ENCODE results near the gene KRTAP10-6. TPM values are rescaled to one million over a fixed set of nuclear protein-coding genes. Genes with fewer than 3 reads are reported as not detected.
"Not testable (repeated sequence)": the region's sequence is repeated elsewhere in the genome, so short reads cannot be mapped to it uniquely, and the experiment has no call there.

The KRTAP10-6 gene
- total RNA-seq, 1 experiment from 2014 or later, result not detected

- Histone ChIP-seq H3K4me3 (no peak overlapping the region), H3K9me3 (replicated peaks) (no peaks in the 10 kb centered on the region; the same call in 1 of the 2 replicates), H3K36me3 (no peaks in the 10 kb centered on the region), H3K4me1 (replicated peaks) (no peaks in the 10 kb centered on the region), H3K27me3 (replicated peaks) (peaks cover 8% of the 10 kb centered on the region; the same call in 1 of the 2 replicates), H3K27ac (no peak overlapping the region)
- no peak for DNase-seq (ENCODE audit: low read depth in 1 of 2, low spot score in 2 of 2)
These were observed 8.5 kb downstream of the KRTAP10-6 start for GRCh38 chr21:44583800-44584147.

- Histone ChIP-seq H3K4me1 (replicated peaks) (no peaks in the 10 kb centered on the region), H3K27me3 (replicated peaks) (peaks cover 8% of the 10 kb centered on the region; the same call in 1 of the 2 replicates), H3K27ac (no peak overlapping the region), H3K4me3 (no peak overlapping the region), H3K36me3 (no peaks in the 10 kb centered on the region), H3K9me3 (replicated peaks) (no peaks in the 10 kb centered on the region; the same call in 1 of the 2 replicates)
- DNase-seq (ENCODE audit: low read depth in 1 of 2, low spot score in 2 of 2), result no peak
These were observed 9.1 kb downstream of the KRTAP10-6 start for GRCh38 chr21:44583089-44583799.

- no peak for DNase-seq (ENCODE audit: low read depth in 1 of 2, low spot score in 2 of 2)
- Histone ChIP-seq H3K9me3 (replicated peaks) (no peaks in the 10 kb centered on the region; the same call in 1 of the 2 replicates), H3K4me1 (replicated peaks) (no peaks in the 10 kb centered on the region), H3K4me3 (no peak overlapping the region), H3K27me3 (replicated peaks) (peaks cover 8% of the 10 kb centered on the region; the same call in 1 of the 2 replicates), H3K27ac (no peak overlapping the region), H3K36me3 (no peaks in the 10 kb centered on the region)
These were observed 10.2 kb downstream of the KRTAP10-6 start for GRCh38 chr21:44582055-44582454.

GRCh38 chr21:44581158-44581557 lies 11.1 kb downstream of the KRTAP10-6 start:
- Histone ChIP-seq H3K36me3 (no peaks in the 10 kb centered on the region), H3K27ac (no peak overlapping the region), H3K4me1 (replicated peaks) (no peaks in the 10 kb centered on the region), H3K27me3 (replicated peaks) (peaks cover 8% of the 10 kb centered on the region; the same call in 1 of the 2 replicates), H3K4me3 (no peak overlapping the region), H3K9me3 (replicated peaks) (no peaks in the 10 kb centered on the region; the same call in 1 of the 2 replicates)
- no peak for DNase-seq (ENCODE audit: low read depth in 1 of 2, low spot score in 2 of 2)

- DNase-seq (ENCODE audit: low read depth in 1 of 2, low spot score in 2 of 2); H3K27me3 ChIP-seq (replicated peaks); H3K36me3 ChIP-seq; H3K27ac ChIP-seq; H3K4me1 ChIP-seq (replicated peaks); H3K9me3 ChIP-seq (replicated peaks); H3K4me3 ChIP-seq: not testable (repeated sequence)
These were observed 12.0 kb downstream of the KRTAP10-6 start, which contains the start of gene KRTAP10-5 for GRCh38 chr21:44580231-44580821. TSS of gene KRTAP10-5 (minus strand) at chr21:44580604. CDS start at chr21:44580578, 26 bp downstream.

- peaks cover 6% of the 10 kb centered on the region; the same call in 1 of the 2 replicates for H3K27me3 ChIP-seq (replicated peaks)
- H3K4me3 ChIP-seq, result no peak overlapping the region
- no peak overlapping the region for H3K27ac ChIP-seq
- H3K4me1 ChIP-seq (replicated peaks), result no peaks in the 10 kb centered on the region
- no peaks in the 10 kb centered on the region; the same call in 1 of the 2 replicates for H3K9me3 ChIP-seq (replicated peaks)
- no peaks in the 10 kb centered on the region for H3K36me3 ChIP-seq
- no peak for DNase-seq (ENCODE audit: low read depth in 1 of 2, low spot score in 2 of 2)
These were observed 12.5 kb downstream of the KRTAP10-6 start for GRCh38 chr21:44579833-44580144.

- DNase-seq (ENCODE audit: low read depth in 1 of 2, low spot score in 2 of 2), result no peak
- Histone ChIP-seq H3K36me3 (no peaks in the 10 kb centered on the region), H3K4me3 (no peak overlapping the region), H3K27me3 (replicated peaks) (0 out of 2 replicates have a peak, but pooled peaks cover under 1% of the 10 kb centered on the region), H3K27ac (no peak overlapping the region), H3K9me3 (replicated peaks) (no peaks in the 10 kb centered on the region; the same call in 1 of the 2 replicates), H3K4me1 (replicated peaks) (no peaks in the 10 kb centered on the region)
These were observed 13.1 kb downstream of the KRTAP10-6 start for GRCh38 chr21:44579056-44579832.

GRCh38 chr21:44578371-44579055 lies 13.8 kb downstream of the KRTAP10-6 start:
- no peak for DNase-seq (ENCODE audit: low read depth in 1 of 2, low spot score in 2 of 2)
- H3K9me3 ChIP-seq (replicated peaks), result no peaks in the 10 kb centered on the region; the same call in 1 of the 2 replicates
- no peaks in the 10 kb centered on the region for H3K27me3 ChIP-seq (replicated peaks)
- no peaks in the 10 kb centered on the region for H3K4me1 ChIP-seq (replicated peaks)
- no peak overlapping the region for H3K27ac ChIP-seq
- H3K4me3 ChIP-seq, result no peak overlapping the region
- H3K36me3 ChIP-seq, result no peaks in the 10 kb centered on the region

GRCh38 chr21:44576025-44576420 lies 16.3 kb downstream of the KRTAP10-6 start:
- no peaks in the 10 kb centered on the region for H3K9me3 ChIP-seq (replicated peaks)
- no peak for DNase-seq (ENCODE audit: low read depth in 1 of 2, low spot score in 2 of 2)
- no peaks in the 10 kb centered on the region for H3K27me3 ChIP-seq (replicated peaks)
- H3K36me3 ChIP-seq, result no peaks in the 10 kb centered on the region
- no peak overlapping the region for H3K27ac ChIP-seq
- H3K4me3 ChIP-seq, result no peak overlapping the region
- H3K4me1 ChIP-seq (replicated peaks), result no peaks in the 10 kb centered on the region

- no peak for DNase-seq (ENCODE audit: low read depth in 1 of 2, low spot score in 2 of 2)
- H3K4me3 ChIP-seq, result no peak overlapping the region
- no peaks in the 10 kb centered on the region for H3K4me1 ChIP-seq (replicated peaks)
- no peaks in the 10 kb centered on the region for H3K9me3 ChIP-seq (replicated peaks)
- H3K27me3 ChIP-seq (replicated peaks), result 0 out of 2 replicates have a peak, but pooled peaks cover 2% of the 10 kb centered on the region
- H3K27ac ChIP-seq, result no peak overlapping the region
- no peaks in the 10 kb centered on the region for H3K36me3 ChIP-seq
These were observed 16.8 kb downstream of the KRTAP10-6 start for GRCh38 chr21:44575307-44576024.

GRCh38 chr21:44574457-44575306 lies 17.6 kb downstream of the KRTAP10-6 start:
- DNase-seq (ENCODE audit: low read depth in 1 of 2, low spot score in 2 of 2), result no peak
- Histone ChIP-seq H3K4me3 (no peak overlapping the region), H3K36me3 (no peaks in the 10 kb centered on the region), H3K9me3 (replicated peaks) (no peaks in the 10 kb centered on the region), H3K4me1 (replicated peaks) (no peaks in the 10 kb centered on the region), H3K27ac (no peak overlapping the region), H3K27me3 (replicated peaks) (0 out of 2 replicates have a peak, but pooled peaks cover 2% of the 10 kb centered on the region)

GRCh38 chr21:44573630-44574456 lies 18.5 kb downstream of the KRTAP10-6 start, which contains the start of gene KRTAP10-4:
TSS of gene KRTAP10-4 (plus strand) at chr21:44573729. CDS start at chr21:44573759, 30 bp downstream.
- H3K27ac ChIP-seq; H3K9me3 ChIP-seq (replicated peaks); DNase-seq (ENCODE audit: low read depth in 1 of 2, low spot score in 2 of 2); H3K4me3 ChIP-seq; H3K27me3 ChIP-seq (replicated peaks); H3K4me1 ChIP-seq (replicated peaks); H3K36me3 ChIP-seq: not testable (repeated sequence)
